Inflammatory macrophage (primary cell): ENCODE measurements around the gene ZNF471.

Experiments used
- DNase-seq, 2 donors: peaks; one replicate each; pipeline ENCODE4 v3.0.0-alpha.2; 2020 to 2022
- total RNA-seq, 18 experiments: gene quantifications; one replicate each; lab custom pipeline; 2026; ENCODE audit warnings: mixed read lengths in 6 of 18, inconsistent platforms in 2 of 18; lab: John Stamatoyannopoulos, UW

ZNF471 gene
- total RNA-seq = 0.98 to 5.5 (median 3.4) reads per million in 18 experiments

DNA sequence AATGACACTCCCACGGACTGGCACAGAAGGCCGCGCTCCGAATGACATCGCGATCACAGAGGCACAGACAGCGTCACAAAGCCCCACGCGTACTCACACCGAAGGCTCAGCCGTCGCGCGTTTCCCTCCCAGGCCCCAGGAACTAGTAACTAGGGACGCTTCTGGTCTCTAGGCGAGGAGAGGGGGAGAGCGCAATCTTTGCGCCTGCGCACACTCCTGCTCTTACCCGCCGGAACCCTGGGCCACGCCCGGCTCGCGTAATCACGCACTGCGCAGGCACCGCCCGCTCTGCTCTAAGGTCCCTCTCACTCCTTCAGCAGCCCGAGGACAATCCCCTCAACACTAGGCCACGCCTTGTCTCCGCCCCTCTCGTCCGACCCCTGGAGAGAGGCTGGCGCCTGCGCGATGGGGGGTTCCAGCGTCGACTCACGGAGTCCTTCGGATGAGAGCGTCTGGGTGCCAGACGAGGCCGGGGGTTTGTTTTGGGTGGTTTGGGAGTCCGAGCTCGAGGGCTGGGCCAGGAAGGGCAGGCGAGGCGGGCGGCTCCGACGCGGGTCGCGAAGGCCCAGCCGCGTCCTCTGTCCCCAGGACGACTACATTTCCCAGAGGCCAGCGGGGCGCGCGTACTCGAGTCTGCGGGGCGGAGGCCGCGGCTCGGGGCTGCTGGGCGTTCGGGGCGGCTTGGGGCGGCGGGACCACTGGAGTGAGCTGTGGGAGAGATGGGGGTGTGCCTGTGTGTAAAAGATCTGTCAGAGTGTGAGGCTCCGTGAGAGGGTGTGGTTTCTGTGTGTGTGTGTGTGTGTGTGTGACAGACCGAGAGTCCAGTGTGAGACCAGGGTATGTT is at the start of gene ZNF471:
ZNF471 (plus strand) TSS at position 410 of the 844 bp plus-strand sequence. CDS start 3,717 bp downstream, outside the sequence.
- peak; percentile 97 for DNase-seq

GRCh38 chr19:56474308-56474707 is 33.3 kb upstream of the ZNF471 start:
- no peak for DNase-seq

DNA sequence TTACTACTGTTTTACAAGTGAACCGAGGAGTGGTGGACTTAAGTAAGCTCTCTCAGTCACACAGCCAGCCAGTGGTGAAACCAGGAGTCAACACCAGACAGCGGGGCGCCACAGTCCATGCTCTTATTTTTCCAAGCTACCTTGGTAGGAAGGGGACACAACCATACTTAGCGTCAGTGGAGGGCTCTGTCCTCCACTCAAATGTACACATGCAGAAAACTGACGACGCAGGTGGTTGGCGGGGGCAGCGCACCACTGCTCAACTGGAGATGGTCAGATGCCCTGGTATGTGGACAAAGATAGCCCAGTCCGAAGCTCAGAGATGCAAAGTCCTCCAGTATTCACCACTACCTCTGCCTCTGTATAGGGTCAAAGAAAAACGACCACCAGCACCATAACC is 31.6 kb upstream of the ZNF471 start:
- DNase-seq = no peak

DNA sequence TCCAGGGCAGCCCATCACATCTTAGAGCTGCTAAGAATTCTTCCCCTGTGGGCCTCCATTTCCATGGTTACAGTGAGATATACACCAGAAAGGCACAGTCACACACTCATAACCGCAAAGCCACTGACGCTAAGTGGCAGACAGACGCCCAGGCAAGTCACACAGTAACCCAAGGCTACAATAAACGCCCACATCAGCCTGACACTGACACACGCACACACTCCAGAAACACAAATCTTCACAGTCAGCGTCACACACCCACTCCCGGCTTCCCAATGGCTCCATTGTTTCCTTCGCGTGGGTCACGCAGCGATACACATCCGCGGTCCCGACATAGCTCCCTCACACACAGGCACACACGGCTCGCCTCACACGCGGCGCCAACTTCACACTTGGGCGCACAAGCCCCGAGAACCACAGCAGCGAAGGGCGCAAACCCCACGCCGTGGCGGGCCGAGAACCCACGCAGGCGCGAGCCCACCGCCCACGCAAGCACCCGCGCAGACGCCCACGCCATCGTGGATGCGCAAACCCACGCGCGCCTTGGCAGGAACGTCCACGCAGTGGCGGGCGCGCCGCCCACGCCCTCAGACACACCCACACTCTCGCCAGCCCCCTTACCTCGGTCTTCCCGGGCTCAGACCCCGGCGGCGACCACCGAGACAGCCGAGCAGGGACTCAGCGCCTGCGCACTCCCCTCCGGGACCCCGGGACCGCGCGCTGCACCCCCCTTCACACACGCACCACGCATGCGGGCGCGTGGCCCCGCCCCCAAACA is 30.8 kb upstream of the ZNF471 start, which contains the start of gene ZNF667:
ZNF667 (minus strand) TSS at position 695 of the 778 bp plus-strand sequence. CDS start 14,975 bp downstream, outside the sequence.
- DNase-seq = peak in 1 of 2 donors; percentile 24

DNA sequence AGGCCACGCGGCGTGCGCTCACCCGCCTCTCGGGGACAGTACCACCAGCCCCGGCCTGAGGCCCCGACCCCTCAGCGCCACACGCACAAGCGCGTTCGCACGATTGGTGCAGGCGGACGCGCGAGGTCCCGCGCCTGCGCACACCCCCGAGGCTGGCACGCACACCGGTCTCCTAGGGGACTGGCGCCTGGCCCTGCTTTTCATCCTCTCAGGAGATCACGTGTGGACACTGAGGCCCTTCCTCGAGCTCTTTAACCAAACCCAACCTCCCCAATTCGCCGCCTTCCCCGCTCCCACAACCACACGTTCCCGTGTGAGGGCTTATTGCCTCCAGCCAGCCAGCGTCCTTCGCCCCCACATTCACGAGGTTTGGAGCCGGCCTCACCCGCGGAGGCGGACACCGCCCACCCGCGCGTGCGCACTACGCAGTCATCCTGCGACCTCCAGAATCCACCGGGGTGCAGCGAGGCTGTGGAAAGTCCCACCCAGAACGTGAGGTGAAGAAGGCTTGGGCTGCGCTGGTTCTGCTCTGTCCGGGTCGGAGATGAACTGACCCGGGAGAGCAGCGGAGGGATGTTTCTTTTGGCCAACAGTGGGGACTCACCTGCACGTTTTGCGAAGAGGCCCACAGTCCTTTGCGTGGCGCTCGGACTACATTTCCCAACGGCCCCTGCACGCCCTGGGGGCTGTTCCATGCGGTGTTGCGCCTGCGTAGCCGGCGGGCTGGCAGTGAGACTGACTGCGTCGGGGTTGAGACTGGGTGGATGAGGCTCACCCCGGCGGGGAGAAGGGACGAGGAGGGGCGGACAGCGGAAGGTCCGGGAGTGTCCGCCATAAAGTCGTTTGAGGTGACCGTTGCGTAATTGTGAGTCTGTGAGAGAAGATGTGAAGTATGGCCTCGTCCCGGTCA is 30.0 kb upstream of the ZNF471 start:
- peak; percentile 62 to 83 for DNase-seq

GRCh38 chr19:56491399-56491798 is 16.3 kb upstream of the ZNF471 start:
- DNase-seq = no peak

DNA sequence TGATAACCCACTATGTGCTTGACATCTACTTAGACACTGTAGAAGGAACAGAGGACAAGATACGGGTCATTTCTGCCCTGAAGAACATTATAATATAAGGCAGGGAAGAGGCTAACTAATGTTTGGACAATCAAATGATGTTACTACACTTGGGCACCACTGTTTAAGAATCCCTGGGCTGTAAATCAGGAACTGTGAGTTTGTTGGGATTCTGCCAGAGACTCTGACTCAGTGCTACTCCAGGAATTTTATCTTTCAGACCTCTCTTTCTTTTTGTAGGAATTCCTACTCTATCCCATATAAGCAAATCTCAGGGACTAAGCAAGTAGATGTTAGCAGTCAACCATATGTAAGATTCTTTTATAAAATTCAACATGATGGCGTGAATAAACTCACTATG is 3.1 kb upstream of the ZNF471 start:
- no peak for DNase-seq

DNA sequence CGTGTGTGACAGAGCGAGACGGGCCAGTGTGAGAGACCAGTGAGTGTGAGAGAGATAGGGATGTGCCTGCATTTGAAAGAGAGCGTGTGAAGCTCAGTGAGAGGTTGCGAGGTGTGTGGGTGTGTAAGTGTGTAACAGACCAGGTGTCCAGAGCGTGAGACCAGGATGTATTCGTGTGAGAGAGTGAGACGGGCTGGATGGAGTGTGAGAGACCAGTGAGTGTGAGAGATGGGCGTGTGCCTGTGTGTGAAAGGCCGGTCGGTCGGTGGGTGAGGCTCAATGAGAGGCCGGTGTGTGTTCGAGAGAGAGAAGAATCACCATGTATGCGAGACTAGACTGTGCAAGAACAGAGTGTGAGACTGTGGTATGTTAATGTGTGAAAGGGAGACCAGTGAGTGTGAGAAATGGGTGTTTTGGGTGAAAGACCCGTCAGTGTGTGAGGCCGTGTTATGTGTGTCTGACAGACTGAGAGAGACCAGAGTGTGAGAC is 679 bp downstream of the ZNF471 start:
- no peak for DNase-seq

- no peak for DNase-seq
Measured at GRCh38 chr19:56525214-56525860, 17.7 kb downstream of the ZNF471 start.

DNA sequence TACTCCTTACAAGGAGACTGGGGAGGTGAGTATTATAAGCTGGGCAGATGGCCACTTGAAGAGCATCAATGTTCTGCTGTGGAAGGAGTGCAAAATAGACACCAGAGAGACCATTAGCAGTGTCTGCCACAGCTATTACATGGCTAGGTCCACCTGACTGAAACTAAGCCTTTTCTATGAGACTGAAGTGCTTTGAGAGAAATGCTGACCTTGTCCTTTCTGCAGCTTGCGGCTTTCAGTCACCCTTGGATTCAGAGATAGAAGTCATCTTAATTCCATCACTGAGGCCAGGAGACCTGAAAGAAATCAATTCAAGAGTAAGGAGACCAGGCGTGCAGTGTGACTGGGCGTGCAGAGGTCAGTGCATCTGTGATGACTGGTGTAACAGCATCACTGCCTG is 29.8 kb downstream of the ZNF471 start:
- DNase-seq = no peak

DNA sequence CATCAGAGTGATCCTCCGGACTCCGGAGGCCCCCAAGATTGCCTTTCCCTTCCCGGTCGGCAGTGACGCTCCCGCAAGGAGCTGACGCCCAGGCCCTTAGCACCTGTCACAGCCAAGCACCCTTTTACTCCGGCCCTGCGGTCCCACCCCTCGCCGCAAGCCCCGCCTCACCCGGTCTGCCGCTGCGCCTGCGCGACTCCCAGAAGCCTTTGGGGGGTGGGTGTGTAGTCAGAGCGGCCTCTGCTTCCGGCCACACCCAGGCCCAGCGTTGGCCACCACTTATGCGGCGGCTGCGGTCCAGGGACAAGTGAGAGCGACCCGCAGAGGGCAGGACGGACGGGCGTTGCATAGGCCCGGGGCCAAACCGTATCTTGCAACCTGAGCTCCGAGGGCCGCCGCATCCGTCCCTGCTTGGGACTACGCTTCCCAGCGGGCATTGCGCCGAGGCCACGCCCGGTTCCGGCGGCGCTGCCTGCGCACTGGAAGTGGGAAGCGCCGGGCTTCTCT is 30.7 kb downstream of the ZNF471 start:
- peak; percentile 85 to 92 for DNase-seq

- DNase-seq = no peak
Measured at GRCh38 chr19:56538761-56539263, 31.2 kb downstream of the ZNF471 start, which contains the start of gene ZFP28. ZFP28 (plus strand) TSS chr19:56538948; CDS start chr19:56539019, 71 bp downstream.

DNA sequence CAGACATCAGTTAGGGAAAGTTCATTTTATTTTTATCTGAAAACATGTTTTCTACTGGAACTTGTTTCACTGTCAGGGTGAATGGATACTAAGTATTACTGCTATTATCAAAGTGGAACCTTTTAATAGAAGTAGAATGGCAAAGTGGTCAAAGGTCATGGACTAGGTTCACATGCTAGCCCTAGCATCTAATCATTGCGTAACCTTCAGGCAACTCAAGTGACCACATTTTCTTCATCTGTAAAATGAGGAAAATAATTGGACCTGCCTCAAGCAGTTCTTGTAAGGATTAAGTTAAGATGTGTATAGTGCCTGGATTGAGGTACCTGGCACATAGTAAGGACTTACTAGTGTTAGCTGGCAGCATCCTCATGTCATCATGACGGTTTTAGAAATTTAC is 36.1 kb downstream of the ZNF471 start:
- no peak for DNase-seq

DNA sequence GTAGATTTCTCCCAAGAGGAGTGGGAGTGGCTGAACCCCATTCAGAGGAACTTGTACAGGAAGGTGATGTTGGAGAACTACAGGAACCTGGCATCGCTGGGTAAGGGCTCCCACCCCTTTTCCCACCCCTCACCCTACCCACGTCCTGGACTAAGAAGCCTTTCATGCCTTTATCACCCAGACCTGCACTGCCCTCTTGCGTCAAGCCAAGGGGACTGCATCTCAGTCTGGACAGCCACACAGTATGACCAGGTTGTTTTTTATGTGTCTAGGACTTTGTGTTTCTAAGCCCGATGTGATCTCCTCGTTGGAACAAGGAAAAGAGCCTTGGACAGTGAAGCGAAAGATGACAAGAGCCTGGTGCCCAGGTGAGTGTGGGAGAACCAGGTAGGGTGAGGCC is 39.9 kb downstream of the ZNF471 start:
- DNase-seq = no peak

- DNase-seq = no peak
Measured at GRCh38 chr19:56554272-56554869, 46.7 kb downstream of the ZNF471 start.

GRCh38 chr19:56562766-56563165 is 55.1 kb downstream of the ZNF471 start:
- DNase-seq = no peak

DNA sequence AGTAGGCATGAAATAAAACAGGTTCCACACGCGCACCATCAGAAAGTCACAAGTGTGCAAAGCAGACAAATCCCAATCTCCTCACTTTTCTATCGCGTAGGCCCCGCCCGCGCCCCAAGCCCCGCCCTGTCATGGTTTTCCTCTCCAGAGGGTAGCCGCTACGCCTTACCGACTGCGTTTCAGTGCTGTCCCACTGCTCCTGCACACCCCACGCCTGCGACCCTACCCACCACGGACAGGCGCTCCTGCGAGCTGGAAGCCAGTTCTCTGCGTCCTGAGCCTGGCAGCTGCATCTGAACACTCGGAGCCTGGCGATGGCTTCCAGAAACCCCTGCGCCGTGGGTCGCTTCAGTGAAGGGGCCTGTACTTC is 59.2 kb downstream of the ZNF471 start:
- peak; percentile 24 to 44 for DNase-seq

- DNase-seq = peak; percentile 93 to 94
Measured at GRCh38 chr19:56567274-56568120, 59.8 kb downstream of the ZNF471 start, which contains the start of gene ZNF470. ZNF470 (plus strand) TSS chr19:56567468; CDS start chr19:56570312, 2,844 bp downstream.

DNA sequence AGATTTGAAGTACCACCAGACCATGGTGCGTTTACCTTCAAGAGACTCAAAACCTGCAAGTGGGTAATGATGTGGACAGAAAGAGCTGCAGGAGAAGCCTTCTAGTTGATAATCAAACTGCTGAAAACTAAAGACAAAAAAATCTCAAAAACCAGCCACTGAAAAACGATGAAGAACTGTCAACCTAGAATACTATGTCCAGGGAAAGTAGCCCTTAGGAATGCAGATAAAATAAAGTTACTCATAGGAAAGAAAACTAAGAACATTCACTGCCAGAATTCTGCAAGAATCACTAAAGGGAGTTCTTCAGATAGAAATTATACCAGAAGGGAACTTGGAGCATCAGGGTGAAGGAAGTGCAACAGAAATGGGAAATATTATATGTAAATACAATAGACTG is 64.9 kb downstream of the ZNF471 start:
- no peak for DNase-seq

DNA sequence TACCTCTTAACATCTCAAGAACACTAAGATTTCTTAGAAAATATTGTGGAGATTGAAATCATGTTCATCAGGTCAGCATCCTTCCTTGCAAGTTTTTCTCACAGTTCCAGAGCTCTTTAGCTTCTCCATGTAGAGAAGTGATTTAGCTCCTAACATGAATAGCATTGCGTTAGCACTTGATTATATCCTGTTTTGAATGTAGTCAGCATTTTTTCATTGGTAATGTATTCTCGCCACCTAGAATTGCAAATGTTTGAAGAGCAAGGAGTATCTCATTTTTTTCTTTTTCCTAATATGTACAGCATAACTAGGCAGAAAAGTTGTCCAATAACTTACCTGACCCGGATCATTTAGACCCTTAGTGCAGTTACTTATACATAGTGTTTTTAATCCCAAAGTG is 66.3 kb downstream of the ZNF471 start:
- DNase-seq = no peak
